Stimulated activated CD4-positive, alpha-beta T cell treated with anti-CD3 and anti-CD28 coated beads, Interleukin-1b, Interleukin-23, amount 100 ng/mL, for 24 hours (primary cell): ENCODE results near the gene BMP8A.
"Not testable (repeated sequence)": the region's sequence is repeated elsewhere in the genome, so short reads cannot be mapped to it uniquely, and the experiment has no call there.

Experiments used
- DNase-seq, 4 experiments: peaks; one replicate each; pipeline ENCODE4 v3.0.0-alpha.2; 2020; ENCODE audit warnings: low read depth in 4 of 4, low spot score in 1 of 4

Gene BMP8A, protein sequence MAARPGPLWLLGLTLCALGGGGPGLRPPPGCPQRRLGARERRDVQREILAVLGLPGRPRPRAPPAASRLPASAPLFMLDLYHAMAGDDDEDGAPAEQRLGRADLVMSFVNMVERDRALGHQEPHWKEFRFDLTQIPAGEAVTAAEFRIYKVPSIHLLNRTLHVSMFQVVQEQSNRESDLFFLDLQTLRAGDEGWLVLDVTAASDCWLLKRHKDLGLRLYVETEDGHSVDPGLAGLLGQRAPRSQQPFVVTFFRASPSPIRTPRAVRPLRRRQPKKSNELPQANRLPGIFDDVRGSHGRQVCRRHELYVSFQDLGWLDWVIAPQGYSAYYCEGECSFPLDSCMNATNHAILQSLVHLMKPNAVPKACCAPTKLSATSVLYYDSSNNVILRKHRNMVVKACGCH

DNA sequence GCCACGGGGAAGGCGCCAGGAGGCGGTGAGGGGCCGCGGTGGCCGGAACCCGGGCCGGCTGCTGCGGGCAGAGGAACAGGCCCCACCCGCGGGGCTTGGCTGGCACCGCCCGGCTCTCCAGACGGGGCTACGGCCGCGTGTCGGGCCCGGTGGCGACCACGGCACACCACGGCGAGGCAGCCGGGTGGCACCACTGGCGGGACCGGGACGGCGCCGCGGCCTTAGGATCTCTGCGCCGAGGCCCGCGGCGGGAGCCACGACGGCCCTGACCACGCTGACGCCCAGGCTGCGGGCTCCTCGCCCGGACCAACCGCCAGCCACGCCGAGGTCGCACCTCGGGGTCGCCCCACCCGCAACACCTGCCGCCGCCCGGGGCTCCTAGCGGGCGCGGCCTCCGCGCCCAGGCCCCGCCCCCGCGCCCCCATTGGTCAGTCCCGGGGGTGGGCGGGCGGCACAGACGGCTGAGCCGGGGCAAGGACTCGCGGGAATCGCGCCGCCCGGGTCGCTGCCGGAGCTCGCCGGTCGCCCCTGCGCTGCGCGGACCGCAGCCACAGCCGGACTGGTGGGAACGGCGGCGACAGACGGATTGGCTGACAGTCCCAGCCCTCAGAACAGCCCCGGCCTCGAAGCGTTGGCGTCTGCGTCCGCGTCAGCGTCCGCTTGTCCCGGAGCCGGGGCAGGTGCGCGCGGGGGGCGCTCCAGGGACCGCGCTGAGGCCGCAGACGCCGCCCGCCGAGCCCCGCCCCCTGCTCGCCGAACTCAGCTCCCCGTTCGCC lies at the start of gene BMP8A:
BMP8A (plus strand) TSS at position 491 of the 776 bp plus-strand sequence. CDS start 356 bp downstream, outside the sequence.
- DNase-seq = peak; percentile 33 to 61 (median 42)

GRCh38 chr1:39441797-39442196 lies 49.6 kb upstream of the BMP8A start:
- no peak for DNase-seq

- DNase-seq = no peak
Observed at GRCh38 chr1:39445573-39445972, 45.9 kb upstream of the BMP8A start.

GRCh38 chr1:39446986-39447567 lies 44.4 kb upstream of the BMP8A start:
- DNase-seq = no peak

DNA sequence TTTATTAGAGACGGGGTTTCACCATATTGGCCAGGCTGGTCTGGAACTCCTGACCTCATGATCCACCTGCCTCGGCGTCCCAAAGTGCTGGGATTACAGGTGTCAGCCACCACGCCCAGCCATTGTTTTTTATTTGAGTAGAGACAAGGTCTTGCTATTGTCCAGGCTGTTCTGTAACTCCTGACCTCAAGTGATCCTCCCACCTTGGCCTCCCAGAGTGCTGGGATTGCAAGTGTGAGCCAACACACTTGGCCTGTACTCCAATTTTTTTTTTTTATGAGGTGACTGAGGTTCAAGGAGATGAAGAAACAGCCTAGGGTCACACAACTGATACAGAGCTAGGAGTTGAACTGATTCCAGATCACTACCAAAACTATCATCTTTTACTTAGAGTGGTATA lies 41.4 kb upstream of the BMP8A start:
- not testable (repeated sequence) for DNase-seq

DNA sequence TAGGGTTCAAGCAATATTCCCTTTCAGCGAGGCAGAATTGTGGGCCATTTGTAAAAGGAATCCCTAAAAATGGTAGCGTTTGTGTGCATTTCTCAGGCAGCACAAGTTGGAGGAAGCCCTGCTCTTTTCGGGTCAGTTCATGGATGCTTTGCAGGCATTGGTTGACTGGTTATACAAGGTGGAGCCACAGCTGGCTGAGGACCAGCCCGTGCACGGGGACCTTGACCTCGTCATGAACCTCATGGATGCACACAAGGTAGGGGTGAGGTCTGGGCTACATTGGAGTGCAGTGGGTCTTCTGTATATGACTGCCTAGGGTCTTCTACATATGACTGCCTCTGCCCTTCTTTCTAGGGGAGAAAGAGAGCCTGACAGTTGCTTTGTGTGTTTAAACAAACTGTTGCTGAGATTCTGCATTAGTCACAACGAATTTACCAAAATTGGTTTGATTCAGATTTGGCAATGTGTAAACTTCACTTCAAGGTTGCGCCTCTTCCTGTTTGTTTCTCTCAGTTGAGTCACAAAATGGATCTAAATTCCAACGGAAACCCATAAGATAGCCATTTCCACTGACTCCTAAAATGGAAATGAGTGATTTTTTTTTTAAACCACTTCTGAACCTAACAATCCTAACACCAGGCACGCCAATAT lies 40.4 kb upstream of the BMP8A start:
- DNase-seq = no peak

GRCh38 chr1:39452081-39452480 lies 39.4 kb upstream of the BMP8A start:
- no peak for DNase-seq

- DNase-seq = no peak
Observed at GRCh38 chr1:39452540-39452939, 38.9 kb upstream of the BMP8A start.

GRCh38 chr1:39453603-39454002 lies 37.8 kb upstream of the BMP8A start:
- DNase-seq = no peak

DNA sequence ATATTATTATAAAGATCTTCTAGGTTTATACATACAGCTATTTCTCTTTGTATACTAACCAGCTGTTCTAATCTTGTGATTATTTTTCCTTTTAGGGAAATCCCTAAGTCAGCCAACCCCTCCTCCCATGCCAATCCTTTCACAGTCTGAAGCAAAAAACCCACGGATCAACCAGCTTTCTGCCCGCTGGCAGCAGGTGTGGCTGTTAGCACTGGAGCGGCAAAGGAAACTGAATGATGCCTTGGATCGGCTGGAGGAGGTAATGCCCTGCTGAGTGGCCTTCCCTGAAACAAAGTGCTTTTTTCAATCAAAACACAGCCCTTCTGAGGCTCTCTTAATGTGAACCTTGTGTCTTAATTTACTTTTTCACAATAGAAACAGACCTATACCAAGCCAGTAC lies 32.4 kb upstream of the BMP8A start:
- no peak for DNase-seq

DNA sequence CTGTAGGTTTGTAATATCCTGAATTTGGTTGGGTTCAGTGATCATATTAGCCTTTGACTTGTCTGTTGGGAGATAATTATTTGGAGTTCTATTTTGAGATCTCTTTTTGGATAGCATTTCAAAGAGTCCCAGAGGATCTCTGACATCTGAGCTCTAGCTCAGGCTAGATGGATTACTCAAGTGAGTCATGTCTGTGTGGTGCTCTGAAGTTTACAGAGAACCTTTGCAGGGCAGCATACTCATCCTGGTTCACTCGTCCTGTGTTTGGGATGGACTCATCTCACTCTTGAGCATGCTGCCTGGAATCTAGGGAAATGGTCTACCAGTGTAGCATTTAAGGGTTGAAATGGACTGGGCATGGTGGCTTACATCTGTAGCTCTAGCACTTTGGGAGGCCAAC lies 29.4 kb upstream of the BMP8A start:
- DNase-seq = no peak

- DNase-seq = no peak
Observed at GRCh38 chr1:39466413-39467107, 24.9 kb upstream of the BMP8A start.

DNA sequence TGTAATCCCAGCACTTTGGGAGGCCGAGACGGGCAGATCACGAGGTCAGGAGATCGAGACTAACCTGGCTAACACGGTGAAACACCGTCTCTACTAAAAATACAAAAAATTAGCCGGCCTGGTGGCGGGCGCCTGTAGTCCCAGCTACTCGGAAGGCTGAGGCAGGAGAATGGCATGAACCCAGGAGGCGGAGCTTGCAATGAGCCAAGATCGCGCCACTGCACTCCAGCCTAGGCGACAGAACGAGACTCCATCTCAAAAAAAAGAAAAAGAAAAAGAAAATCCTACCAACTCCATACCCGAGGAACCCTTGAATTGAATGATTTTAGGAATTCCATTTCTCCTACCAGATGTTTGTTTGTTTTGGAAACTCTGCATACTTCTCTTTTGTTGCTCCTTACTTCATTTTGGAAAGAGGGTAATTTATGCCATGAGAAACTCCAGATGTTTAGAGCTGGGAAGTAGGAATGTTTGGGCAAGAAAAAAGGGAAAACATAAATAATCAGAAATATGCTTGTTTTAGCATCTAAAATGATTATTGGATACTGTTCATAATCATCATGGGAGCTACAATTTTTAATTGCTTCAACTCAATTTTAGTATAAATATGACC lies 24.2 kb upstream of the BMP8A start:
- not testable (repeated sequence) for DNase-seq

DNA sequence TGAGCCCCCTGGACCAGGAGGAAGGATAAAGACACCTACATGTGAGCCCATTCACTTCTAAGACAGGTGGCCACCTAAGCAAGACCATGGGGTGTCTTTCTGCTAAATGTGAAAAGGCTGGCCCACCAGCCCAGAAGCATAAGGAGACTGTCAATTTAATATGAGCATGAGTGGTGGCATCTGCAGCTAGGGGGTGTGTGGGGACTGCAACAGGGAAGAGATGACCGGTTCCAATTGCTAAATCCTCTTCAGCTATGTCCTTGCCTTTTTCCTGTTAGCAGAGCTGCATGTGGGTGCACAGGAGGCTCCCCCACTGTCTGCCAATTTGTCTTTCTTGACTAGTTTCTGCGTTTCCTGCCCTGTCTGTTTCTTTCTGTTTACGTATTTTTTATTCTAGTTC lies 22.3 kb upstream of the BMP8A start:
- DNase-seq = no peak

DNA sequence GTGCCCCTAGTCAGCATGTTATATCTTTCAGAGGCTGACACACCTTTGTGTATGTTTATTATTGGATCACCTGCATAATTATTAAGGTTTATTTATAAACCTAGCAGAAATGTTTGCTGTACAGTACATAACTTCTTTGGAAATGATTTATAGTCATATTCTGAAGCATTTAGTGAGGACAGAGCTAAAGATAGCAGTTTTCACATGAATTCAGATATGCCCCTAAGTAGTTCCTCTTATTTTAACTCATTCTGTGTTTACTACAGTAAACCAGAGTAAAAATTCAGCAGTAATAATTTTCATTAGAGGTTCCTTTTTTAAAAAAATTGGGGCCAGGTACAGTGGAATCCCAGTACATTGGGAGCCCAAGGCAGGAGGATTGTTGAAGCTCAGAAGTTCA lies 21.4 kb upstream of the BMP8A start:
- no peak for DNase-seq

GRCh38 chr1:39472826-39473225 lies 18.6 kb upstream of the BMP8A start:
- DNase-seq = no peak

GRCh38 chr1:39473324-39473723 lies 18.1 kb upstream of the BMP8A start:
- no peak for DNase-seq

DNA sequence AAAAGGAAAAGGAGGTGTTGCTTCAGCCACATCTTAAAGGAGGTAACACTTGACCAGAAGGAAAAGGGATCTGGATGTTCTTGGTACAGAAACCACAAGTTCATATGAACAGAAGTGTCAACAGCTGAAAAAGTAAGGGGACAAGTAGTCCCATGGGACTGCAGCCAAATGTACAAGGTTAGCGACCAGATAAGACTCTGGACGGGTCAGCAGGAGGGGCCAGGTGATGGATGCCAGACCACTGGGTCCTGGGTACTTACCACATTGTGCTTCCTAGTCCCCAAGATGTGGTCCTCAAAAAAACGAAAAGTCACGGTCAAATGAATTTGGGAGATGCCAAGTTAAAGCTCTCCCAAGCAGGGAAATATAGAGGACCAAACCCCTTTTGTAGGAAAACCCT lies 16.6 kb upstream of the BMP8A start:
- no peak for DNase-seq

- not testable (repeated sequence) for DNase-seq
Observed at GRCh38 chr1:39475551-39475950, 15.9 kb upstream of the BMP8A start.

DNA sequence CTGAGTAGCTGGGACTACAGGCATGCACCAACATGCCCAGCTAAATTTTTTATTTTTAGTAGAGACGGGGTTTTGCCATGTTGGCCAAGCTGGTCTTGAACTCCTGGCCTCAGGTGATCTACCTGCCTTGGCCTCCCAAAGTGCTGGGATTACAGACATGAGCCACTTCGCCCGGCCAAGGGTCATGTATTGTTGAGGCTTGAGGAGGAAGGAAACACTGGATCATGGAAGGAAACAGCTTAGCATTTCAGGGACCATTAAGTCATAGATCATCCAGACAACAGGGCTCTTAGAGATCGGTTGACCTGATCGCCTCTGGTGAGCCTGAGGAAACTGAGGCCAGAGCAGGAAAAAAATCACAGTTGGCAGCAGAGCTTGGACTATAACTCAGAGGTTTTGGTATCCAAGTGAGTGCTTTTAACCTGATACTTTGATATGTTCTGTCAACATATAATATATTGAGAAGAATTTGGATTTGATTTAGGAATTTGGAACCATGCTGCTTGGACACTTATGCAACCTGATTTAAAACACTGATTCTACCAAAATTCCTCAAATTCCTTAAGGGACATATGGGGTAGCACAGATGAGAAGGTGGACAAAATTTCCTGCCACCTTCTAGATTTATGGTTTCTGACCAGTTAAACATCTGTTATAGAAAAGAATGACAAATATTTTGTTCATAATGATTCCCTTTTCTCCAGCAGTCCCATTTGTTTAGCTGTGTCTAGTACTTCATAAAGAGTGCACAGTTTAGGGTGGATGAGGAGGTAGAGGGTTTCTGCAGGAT lies 13.1 kb upstream of the BMP8A start:
- DNase-seq = no peak
